Stimulated activated CD8-positive, alpha-beta memory T cell treated with anti-CD3 and anti-CD28 coated beads, Interleukin-12 subunit alpha, Interleukin-12 subunit beta, amount 100 ng/mL, for 24 hours (primary cell): Measurements from ENCODE around the gene PCBP2.
A peak's percentile ranks its signal among the peaks of the same experiment; 100 is the strongest.

Experiments
- DNase-seq: peaks from one replicate; pipeline ENCODE4 v3.0.0-alpha.2; 2020; ENCODE audit errors: extremely low read depth

Gene PCBP2

GRCh38 chr12:53493610-53494391, 41.9 kb downstream of the PCBP2 start:
- DNase-seq: no peak

GRCh38 chr12:53495903-53496751, 44.2 kb downstream of the PCBP2 start:
- DNase-seq: no peak

GRCh38 chr12:53496752-53497032, 44.8 kb downstream of the PCBP2 start:
- no peak for DNase-seq

GRCh38 chr12:53497461-53497860, 45.6 kb downstream of the PCBP2 start:
- no peak for DNase-seq

GRCh38 chr12:53498235-53498630, 46.3 kb downstream of the PCBP2 start:
- DNase-seq: no peak

GRCh38 chr12:53499266-53500141, 47.6 kb downstream of the PCBP2 start, which contains the start of gene MAP3K12:
MAP3K12 (minus strand) TSS chr12:53499458; CDS start chr12:53487391, 12,067 bp downstream.
- DNase-seq: peak; percentile 27

- no peak for DNase-seq
These were observed 48.4 kb downstream of the PCBP2 start for GRCh38 chr12:53500142-53500775.

- peak; percentile 86 for DNase-seq
These were observed 49.1 kb downstream of the PCBP2 start, which contains the start of gene TARBP2 for GRCh38 chr12:53500776-53501614. TARBP2 (plus strand) TSS chr12:53501283; CDS start chr12:53501409, 126 bp downstream.

- no peak for DNase-seq
These were observed 49.8 kb downstream of the PCBP2 start for GRCh38 chr12:53501615-53502181.

- DNase-seq: no peak
These were observed 50.4 kb downstream of the PCBP2 start for GRCh38 chr12:53502331-53502730.

- no peak for DNase-seq
These were observed 51.3 kb downstream of the PCBP2 start for GRCh38 chr12:53502983-53503728.

GRCh38 chr12:53504004-53504920, 52.4 kb downstream of the PCBP2 start:
- no peak for DNase-seq

- DNase-seq: no peak
These were observed 53.2 kb downstream of the PCBP2 start for GRCh38 chr12:53505086-53505485.

- no peak for DNase-seq
These were observed 53.9 kb downstream of the PCBP2 start for GRCh38 chr12:53505555-53506449.

- DNase-seq: no peak
These were observed 54.5 kb downstream of the PCBP2 start for GRCh38 chr12:53506450-53506785.

GRCh38 chr12:53506881-53507602, 55.1 kb downstream of the PCBP2 start, which contains the start of gene NPFF:
NPFF (minus strand) TSS chr12:53507484; CDS start chr12:53507474, 10 bp downstream.
- no peak for DNase-seq

- DNase-seq: no peak
These were observed 55.6 kb downstream of the PCBP2 start for GRCh38 chr12:53507603-53507885.
